K562 (cell line): Measurements from ENCODE around the gene RNF214. TPM values are rescaled to one million over a fixed set of nuclear protein-coding genes. Genes with fewer than 3 reads are reported as not detected.

Experiments
- BCOR ChIP-seq: fragments of 450-650 bp; IDR thresholded peaks from 2 replicates; pipeline ENCODE4 v1.6.1; 2016
- CEBPB ChIP-seq: fragments of 450-650 bp; IDR thresholded peaks from 2 replicates; pipeline ENCODE4 v1.6.1; 2016; ENCODE audit warnings: missing genetic modification characterization, missing compliant biosample characterization
- HDAC2 ChIP-seq: fragments of 450-650 bp; IDR thresholded peaks from 2 replicates; pipeline ENCODE4 v1.6.1; 2016; ENCODE audit warnings: mild to moderate bottlenecking
- HDAC3 ChIP-seq: fragments of 450-650 bp; IDR thresholded peaks from 2 replicates; pipeline ENCODE4 v1.6.1; 2018; ENCODE audit warnings: borderline replicate concordance, mild to moderate bottlenecking, moderate library complexity; ENCODE audit not compliant: partially characterized antibody
- IRF9 ChIP-seq: fragments of 450-650 bp; IDR thresholded peaks from 2 replicates; pipeline ENCODE4 v1.6.1; 2016; ENCODE audit warnings: missing biosample characterization, missing genetic modification characterization
- KDM1A ChIP-seq, 2 experiments: fragments of 450-650 bp; IDR thresholded peaks; 2 replicates each; pipeline ENCODE4 v1.6.1; 2016; ENCODE audit warnings: mild to moderate bottlenecking in 2 of 2
- MECOM ChIP-seq: fragments of 250-450 bp; sonication (Bioruptor Pico); IDR thresholded peaks from 2 replicates; pipeline ENCODE4 v1.8.0; 2022; ENCODE audit warnings: inconsistent platforms
- SMARCA4 ChIP-seq: fragments of 450-650 bp; IDR thresholded peaks from 2 replicates; pipeline ENCODE4 v1.6.1; 2016
- TRIM28 ChIP-seq: fragments of 450-650 bp; IDR thresholded peaks from 2 replicates; pipeline ENCODE4 v1.6.1; 2017
- ZC3H8 ChIP-seq: fragments of 450-650 bp; IDR thresholded peaks from 2 replicates; pipeline ENCODE4 v1.6.1; 2017
- polyA plus RNA-seq, 8 experiments: library from polyadenylated mRNA; depleted of rRNA in 4 of 8; stranded (reverse) in 5 of 8; unstranded in 3 of 8; fragments of >200 nt; fragmentation: Nextera tagmentation in 2 of 8; fragmentation: Illumina TruSeq in 1 of 8; extraction: Ambion mirVana in 2 of 8; extraction: Trizol in 1 of 8; gene quantifications; 2 replicates each; pipeline versions ENCODE4 v1.2.1 to v1.2.3, GENCODE V29; 2011 to 2014; ENCODE audit warnings: inconsistent platforms in 1 of 8, missing spikeins in 1 of 8
- total RNA-seq, 7 experiments: library from RNA; depleted of rRNA in 6 of 7; stranded (reverse); fragments of >200 nt in 6 of 7; fragmentation: Illumina TruSeq in 2 of 7; extraction: Trizol in 2 of 7; gene quantifications; 2 replicates each; pipeline versions ENCODE4 v1.2.1 to v1.2.3, GENCODE V29; 2011 to 2021; ENCODE audit warnings: low replicate concordance in 1 of 7
- TF ChIP-seq, protein P1 (sequence below): IDR thresholded peaks from 3 replicates; pipeline ENCODE4 v1.6.1; 2011; ENCODE audit warnings: borderline replicate concordance, mild to moderate bottlenecking, moderate library complexity; ENCODE audit not compliant: insufficient read length; ENCODE audit errors: extremely low read depth

The RNF214 gene
- total and polyA plus RNA-seq, 9 of the 15 experiments (the other 6 are each of a cell fraction or from before 2014, with no cell fraction given) = 6.6 to 24.8 (median 11.9) TPM

DNA sequence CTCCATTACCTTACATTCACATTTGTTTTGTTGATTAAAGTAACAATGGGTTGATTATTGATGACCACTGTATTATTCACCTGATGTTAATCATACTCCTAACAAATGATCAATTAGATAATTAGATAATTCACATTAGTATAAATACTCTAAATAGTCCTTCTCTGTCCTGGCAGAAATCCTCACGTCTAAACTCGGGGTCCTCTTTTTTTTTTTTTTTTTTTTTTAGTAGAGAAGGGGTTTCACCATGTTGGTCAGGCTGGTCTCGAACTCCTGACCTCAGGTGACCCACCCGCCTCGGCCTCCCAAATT, 94.7 kb downstream of the RNF214 start (continued):
- TF ChIP-seq MECOM (CRISPR knock-in tag) (0 out of 2 replicates have a peak, but pooled peaks have one; percentile 70), BCOR (peak; percentile 93), TRIM28 (peak; percentile 97), SMARCA4 (peak; percentile 70; the same call in 1 of the 2 replicates), HDAC3 (peak; percentile 41), IRF9 (tag) (0 out of 2 replicates have a peak, but pooled peaks have one; percentile 33), KDM1A (IDR thresholded peaks at IDR 0.05) (peak; percentile 69 to 79; a peak in 3 of 4 replicates), HDAC2 (peak; percentile 94; the same call in 1 of the 2 replicates), CEBPB (tag) (0 out of 2 replicates have a peak, but pooled peaks have one; percentile 45), ZC3H8 (peak; percentile 37; the same call in 1 of the 2 replicates)
- TF ChIP-seq, protein P1, sequence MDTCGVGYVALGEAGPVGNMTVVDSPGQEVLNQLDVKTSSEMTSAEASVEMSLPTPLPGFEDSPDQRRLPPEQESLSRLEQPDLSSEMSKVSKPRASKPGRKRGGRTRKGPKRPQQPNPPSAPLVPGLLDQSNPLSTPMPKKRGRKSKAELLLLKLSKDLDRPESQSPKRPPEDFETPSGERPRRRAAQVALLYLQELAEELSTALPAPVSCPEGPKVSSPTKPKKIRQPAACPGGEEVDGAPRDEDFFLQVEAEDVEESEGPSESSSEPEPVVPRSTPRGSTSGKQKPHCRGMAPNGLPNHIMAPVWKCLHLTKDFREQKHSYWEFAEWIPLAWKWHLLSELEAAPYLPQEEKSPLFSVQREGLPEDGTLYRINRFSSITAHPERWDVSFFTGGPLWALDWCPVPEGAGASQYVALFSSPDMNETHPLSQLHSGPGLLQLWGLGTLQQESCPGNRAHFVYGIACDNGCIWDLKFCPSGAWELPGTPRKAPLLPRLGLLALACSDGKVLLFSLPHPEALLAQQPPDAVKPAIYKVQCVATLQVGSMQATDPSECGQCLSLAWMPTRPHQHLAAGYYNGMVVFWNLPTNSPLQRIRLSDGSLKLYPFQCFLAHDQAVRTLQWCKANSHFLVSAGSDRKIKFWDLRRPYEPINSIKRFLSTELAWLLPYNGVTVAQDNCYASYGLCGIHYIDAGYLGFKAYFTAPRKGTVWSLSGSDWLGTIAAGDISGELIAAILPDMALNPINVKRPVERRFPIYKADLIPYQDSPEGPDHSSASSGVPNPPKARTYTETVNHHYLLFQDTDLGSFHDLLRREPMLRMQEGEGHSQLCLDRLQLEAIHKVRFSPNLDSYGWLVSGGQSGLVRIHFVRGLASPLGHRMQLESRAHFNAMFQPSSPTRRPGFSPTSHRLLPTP = peak; percentile 43
